ENCODE data around the gene KRT6C.
"Not testable (repeated sequence)": the region's sequence is repeated elsewhere in the genome, so short reads cannot be mapped to it uniquely, and the experiment has no call there.

KRT6C gene

DNA sequence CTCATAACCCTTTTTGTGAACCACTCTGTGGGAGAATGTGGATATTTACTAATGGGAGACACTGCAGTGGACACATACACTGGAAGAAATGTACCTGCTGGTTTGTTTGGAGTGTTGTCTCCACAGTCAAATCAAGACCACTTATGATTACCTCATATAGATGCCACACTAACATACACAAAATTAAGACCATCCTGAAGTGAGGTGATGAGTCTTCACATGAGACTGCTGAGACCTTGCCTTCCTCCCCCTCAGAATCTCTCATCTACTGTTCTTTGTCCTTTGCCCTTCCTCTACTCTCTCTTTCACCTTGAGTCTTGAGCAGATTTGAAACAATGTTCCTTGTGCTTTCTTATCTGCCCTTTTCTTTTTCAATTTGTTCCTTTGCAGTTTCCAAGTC is 15.1 kb upstream of the KRT6C start:
- Histone ChIP-seq H3K79me2 (no peaks in the 10 kb centered on the region), H3K27ac (no peak overlapping the region), H3K4me2 (ENCODE audit: low read length) (no peak overlapping the region), H3K4me3 (ENCODE audit: low read depth, low read length) (no peak overlapping the region), H2AFZ (no peak overlapping the region), H3K36me3 (ENCODE audit: control insufficient read depth, insufficient read depth, low read length) (no peaks in the 10 kb centered on the region), H3K9ac (no peak overlapping the region), H3K27me3 (ENCODE audit: control insufficient read depth, insufficient read depth, low read length) (no peaks in the 10 kb centered on the region), H3K9me3 (ENCODE audit: control insufficient read depth, low read length) (no peaks in the 10 kb centered on the region), H3K4me1 (no peaks in the 10 kb centered on the region)
- TF ChIP-seq CTCF (IDR thresholded peaks at IDR 0.05): no peak

DNA sequence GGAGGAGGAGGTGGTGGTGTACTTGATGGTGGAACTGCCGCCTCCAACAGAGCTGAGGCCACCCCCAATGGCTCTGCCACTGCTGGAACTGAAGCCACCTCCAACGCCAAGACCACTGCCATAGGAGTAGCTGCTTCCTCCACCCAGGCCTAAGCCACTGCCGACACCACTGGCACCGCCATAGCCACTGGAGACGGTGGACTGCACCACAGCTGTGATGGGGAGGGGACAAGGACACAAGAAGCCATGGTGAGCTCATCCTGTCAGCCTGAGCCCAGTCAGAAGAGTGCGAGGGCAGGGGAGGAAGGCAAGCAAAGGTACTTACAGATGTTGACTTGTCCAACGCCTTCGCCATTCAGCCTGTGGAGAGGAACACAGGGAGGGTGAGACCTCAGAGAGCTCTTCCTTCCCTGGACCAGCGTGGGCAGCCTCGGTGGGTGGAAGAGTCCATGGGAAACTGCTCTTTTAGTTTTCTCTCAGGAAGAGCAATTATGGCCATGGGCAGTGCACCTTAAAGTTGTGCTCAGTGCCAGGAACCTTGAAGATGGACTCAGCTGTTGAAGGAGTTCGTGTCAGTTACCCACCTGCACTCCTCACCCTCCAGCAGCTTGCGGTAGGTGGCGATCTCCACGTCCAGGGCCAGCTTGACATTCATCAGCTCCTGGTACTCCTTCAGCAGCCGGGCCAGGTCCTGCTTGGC is 14.3 kb upstream of the KRT6C start:
- not testable (repeated sequence) for H3K4me2 ChIP-seq (ENCODE audit: low read length); H3K4me3 ChIP-seq (ENCODE audit: low read depth, low read length); H3K36me3 ChIP-seq (ENCODE audit: control insufficient read depth, insufficient read depth, low read length); H3K79me2 ChIP-seq; H2AFZ ChIP-seq; H3K4me1 ChIP-seq; H3K27me3 ChIP-seq (ENCODE audit: control insufficient read depth, insufficient read depth, low read length); H3K27ac ChIP-seq; H3K9ac ChIP-seq; H3K9me3 ChIP-seq (ENCODE audit: control insufficient read depth, low read length)

DNA sequence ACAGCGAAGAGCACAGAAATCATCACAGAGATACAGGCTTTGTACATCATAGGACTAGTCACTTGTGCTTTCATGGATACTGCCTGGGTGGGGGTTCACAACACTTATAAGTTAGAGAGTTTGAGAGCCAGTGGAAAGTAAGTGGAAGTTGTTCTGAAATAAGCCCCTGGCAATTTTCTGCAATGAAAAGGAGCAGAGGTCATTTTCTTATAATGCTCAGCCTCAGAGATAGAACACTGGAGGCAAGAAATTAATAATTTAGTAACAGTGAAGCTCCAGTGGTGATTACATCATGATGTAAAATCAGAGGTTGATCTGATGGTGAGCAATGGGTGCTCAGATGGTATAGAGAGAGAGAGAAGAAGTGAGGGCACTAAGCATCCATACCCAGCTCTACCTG is 13.6 kb upstream of the KRT6C start:
- TF ChIP-seq CTCF (IDR thresholded peaks at IDR 0.05): no peak
- H3K4me2 ChIP-seq (ENCODE audit: low read length): no peak overlapping the region
- H3K4me1 ChIP-seq: no peaks in the 10 kb centered on the region
- H2AFZ ChIP-seq: no peak overlapping the region
- no peak overlapping the region for H3K9ac ChIP-seq
- H3K79me2 ChIP-seq: no peaks in the 10 kb centered on the region
- H3K4me3 ChIP-seq (ENCODE audit: low read depth, low read length): no peak overlapping the region
- H3K36me3 ChIP-seq (ENCODE audit: control insufficient read depth, insufficient read depth, low read length): no peaks in the 10 kb centered on the region
- no peaks in the 10 kb centered on the region for H3K9me3 ChIP-seq (ENCODE audit: control insufficient read depth, low read length)
- no peaks in the 10 kb centered on the region for H3K27me3 ChIP-seq (ENCODE audit: control insufficient read depth, insufficient read depth, low read length)
- no peak overlapping the region for H3K27ac ChIP-seq

GRCh38 chr12:52486166-52487105 is 12.8 kb upstream of the KRT6C start:
- Histone ChIP-seq H3K9me3 (ENCODE audit: control insufficient read depth, low read length) (no peaks in the 10 kb centered on the region), H3K27ac (no peak overlapping the region), H3K4me1 (no peaks in the 10 kb centered on the region), H3K4me3 (ENCODE audit: low read depth, low read length) (no peak overlapping the region), H2AFZ (no peak overlapping the region), H3K4me2 (ENCODE audit: low read length) (no peak overlapping the region), H3K27me3 (ENCODE audit: control insufficient read depth, insufficient read depth, low read length) (no peaks in the 10 kb centered on the region), H3K36me3 (ENCODE audit: control insufficient read depth, insufficient read depth, low read length) (no peaks in the 10 kb centered on the region), H3K79me2 (no peaks in the 10 kb centered on the region), H3K9ac (no peak overlapping the region)
- TF ChIP-seq CTCF (IDR thresholded peaks at IDR 0.05): no peak

DNA sequence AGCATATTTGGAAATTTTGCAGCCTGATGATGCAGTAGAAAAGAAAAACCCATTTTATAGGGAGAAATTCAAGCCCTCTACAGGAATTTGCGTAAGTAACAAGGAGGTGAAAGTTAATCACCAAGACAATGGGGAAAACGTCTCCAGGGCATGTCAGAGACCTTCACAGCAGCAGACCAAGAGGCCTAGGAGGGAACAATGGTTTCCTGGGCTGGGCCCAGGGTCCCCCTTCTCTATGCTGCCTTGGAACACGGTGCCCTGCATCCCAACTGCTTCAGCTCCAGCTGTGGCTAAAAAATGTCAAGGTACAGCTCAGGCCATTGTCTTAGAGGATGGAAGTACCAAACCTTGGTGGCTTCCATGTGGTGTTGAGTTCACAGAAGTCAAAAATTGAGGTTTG is 6.5 kb upstream of the KRT6C start:
- no peaks in the 10 kb centered on the region for H3K4me1 ChIP-seq
- no peak for TF ChIP-seq CTCF (IDR thresholded peaks at IDR 0.05)
- H3K36me3 ChIP-seq (ENCODE audit: control insufficient read depth, insufficient read depth, low read length): no peaks in the 10 kb centered on the region
- H3K27ac ChIP-seq: no peak overlapping the region
- H3K4me3 ChIP-seq (ENCODE audit: low read depth, low read length): no peak overlapping the region
- no peak overlapping the region for H3K4me2 ChIP-seq (ENCODE audit: low read length)
- no peaks in the 10 kb centered on the region for H3K79me2 ChIP-seq
- H3K9me3 ChIP-seq (ENCODE audit: control insufficient read depth, low read length): no peaks in the 10 kb centered on the region
- no peaks in the 10 kb centered on the region for H3K27me3 ChIP-seq (ENCODE audit: control insufficient read depth, insufficient read depth, low read length)
- no peak overlapping the region for H3K9ac ChIP-seq
- no peak overlapping the region for H2AFZ ChIP-seq
